ENCODE measurements around the gene EFS. TPM values are rescaled to one million over a fixed set of nuclear protein-coding genes. Genes with fewer than 3 reads are reported as not detected.

The EFS gene
- total and polyA plus RNA-seq, 9 donors, result 10.8 to 44.2 (median 29.2) TPM

DNA sequence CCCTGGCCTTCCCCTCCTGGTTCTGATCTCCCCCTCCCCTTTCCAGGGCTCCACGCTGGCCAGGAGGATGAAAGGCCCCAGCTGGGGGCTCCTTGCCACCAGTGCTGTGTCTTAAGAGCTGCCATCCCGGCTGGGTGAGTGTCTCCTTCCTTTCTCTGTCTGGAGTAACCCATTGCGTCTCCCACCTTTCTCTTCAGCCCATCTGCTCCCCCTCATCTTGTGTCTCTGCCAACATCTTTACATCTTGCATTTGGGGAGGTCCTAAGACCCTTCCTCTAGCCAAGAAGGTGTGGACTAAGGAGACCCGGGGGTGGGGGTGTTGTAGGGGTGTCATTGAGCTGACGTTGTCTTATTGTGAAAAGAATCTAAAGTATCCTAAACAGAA, 57.8 kb downstream of the EFS start:
- peak overlapping the region; percentile 67 for H3K4me3 ChIP-seq
- no peaks in the 10 kb centered on the region for H3K9me3 ChIP-seq
- DNase-seq, result no peak
- H3K27me3 ChIP-seq, result no peaks in the 10 kb centered on the region
- 2 to 3% (median 2%) methylated on average over 5 of the region's 5 CpGs for WGBS, 3 donors
- TF ChIP-seq, protein P1, sequence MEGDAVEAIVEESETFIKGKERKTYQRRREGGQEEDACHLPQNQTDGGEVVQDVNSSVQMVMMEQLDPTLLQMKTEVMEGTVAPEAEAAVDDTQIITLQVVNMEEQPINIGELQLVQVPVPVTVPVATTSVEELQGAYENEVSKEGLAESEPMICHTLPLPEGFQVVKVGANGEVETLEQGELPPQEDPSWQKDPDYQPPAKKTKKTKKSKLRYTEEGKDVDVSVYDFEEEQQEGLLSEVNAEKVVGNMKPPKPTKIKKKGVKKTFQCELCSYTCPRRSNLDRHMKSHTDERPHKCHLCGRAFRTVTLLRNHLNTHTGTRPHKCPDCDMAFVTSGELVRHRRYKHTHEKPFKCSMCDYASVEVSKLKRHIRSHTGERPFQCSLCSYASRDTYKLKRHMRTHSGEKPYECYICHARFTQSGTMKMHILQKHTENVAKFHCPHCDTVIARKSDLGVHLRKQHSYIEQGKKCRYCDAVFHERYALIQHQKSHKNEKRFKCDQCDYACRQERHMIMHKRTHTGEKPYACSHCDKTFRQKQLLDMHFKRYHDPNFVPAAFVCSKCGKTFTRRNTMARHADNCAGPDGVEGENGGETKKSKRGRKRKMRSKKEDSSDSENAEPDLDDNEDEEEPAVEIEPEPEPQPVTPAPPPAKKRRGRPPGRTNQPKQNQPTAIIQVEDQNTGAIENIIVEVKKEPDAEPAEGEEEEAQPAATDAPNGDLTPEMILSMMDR (IDR thresholded peaks at IDR 0.05), result no peak
- no peak for TF ChIP-seq EP300 (IDR thresholded peaks at IDR 0.05)
- TF ChIP-seq POLR2A (IDR thresholded peaks at IDR 0.05), result no peak
- H3K36me3 ChIP-seq, result no peaks in the 10 kb centered on the region
- intact Hi-C loops (cut with DNase I), result no loop called here
- peak overlapping the region; percentile 64 to 86 for H3K27ac ChIP-seq
- peaks cover 9% of the 10 kb centered on the region for H3K4me1 ChIP-seq (ENCODE audit: insufficient read depth)

DNA sequence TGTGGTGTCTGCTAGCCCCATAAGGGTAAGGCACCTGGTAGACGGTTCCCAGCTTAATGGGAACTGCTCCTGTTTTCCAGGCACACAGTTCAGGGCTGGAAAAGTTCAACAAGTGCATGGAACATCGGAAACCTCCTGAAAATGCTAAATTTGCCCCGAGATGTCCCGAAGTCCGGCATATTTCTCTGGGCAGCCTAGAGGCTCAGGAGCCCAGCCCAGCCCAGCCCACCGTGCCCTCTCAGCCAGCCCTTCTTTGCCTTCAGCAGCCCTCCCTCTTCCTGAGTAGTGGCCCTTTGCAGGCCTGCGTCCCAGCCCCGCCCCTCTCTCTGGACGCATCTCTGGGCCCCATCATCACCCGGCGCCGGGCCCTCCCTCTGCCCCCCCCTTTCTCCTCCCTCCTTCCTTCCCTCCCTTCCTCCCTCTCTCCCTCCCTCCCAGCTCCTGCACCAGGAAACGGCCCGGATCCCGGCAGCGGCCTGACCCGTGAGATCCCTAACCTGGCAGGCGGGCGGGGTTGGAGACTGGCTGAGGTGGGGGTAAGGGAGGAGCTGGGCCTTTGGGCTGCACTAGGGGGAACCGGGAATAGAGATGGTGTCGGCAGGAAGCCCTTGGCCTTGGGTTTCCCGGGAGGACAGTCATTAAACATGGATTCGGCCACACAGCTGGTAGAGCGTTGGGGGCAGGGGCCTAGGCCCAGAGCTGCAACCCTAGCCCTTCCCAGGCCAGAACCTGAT, 58.4 kb downstream of the EFS start, which contains the start of gene BCL2L2:
Gene BCL2L2 (plus strand): TSS at position 422 of the 734 bp plus-strand sequence. CDS start 935 bp downstream, outside the sequence.
- Histone ChIP-seq H3K27me3 (no peaks in the 10 kb centered on the region), H3K4me1 (ENCODE audit: insufficient read depth) (peaks cover 9% of the 10 kb centered on the region), H3K36me3 (no peaks in the 10 kb centered on the region), H3K4me3 (peak within 1 kb of the TSS; percentile 67), H3K27ac (peak within 1 kb of the TSS; percentile 66 to 86), H3K9me3 (no peaks in the 10 kb centered on the region)
- peak; percentile 92 to 95 (median 94) for DNase-seq
- peak; percentile 62 for TF ChIP-seq POLR2A (IDR thresholded peaks at IDR 0.05)
- TF ChIP-seq, protein P1 (IDR thresholded peaks at IDR 0.05), result no peak
- intact Hi-C loops (cut with DNase I), result no loop called here
- 0 to 1% (median 0%) methylated on average over 24 of the region's 24 CpGs for WGBS, 3 donors

MicroRNAs encoded within 50 kb of the gene (microRNA counts, 767-probe panel; counts per million panel counts)
- microRNA hsa-miR-208a, result 530 counts per million, percentile 78 among the panel's probes with 10 or more counts

Small RNA genes within 50 kb of the gene (microRNA-seq; reads per million reads assigned to microRNA genes)
- 0.63 to 11.7 (median 2.7) reads per million in 3 donors for gene MIR208A

Small RNA genes within 50 kb of the gene (small RNA-seq; reads per million reads assigned to genes)
- not detected for gene MIR208A

Other genes with a start within 250 kb of the EFS start
- not detected for gene CEBPE, start 245.9 kb downstream of the EFS start, total RNA-seq
- under 1 TPM in 1 of 2 donors, not detected in 1; 0.04 TPM for gene CEBPE, start 245.9 kb downstream of the EFS start, polyA plus RNA-seq
- gene SLC7A8, start 181.5 kb downstream of the EFS start, total RNA-seq, result 100 to 1,000 TPM in 3 of 7 donors, 10 to 100 TPM in 4; 51.1 to 161 (median 95.4) TPM
- gene SLC7A8, start 181.5 kb downstream of the EFS start, polyA plus RNA-seq, result 100 to 1,000 TPM in 1 of 2 donors, 10 to 100 TPM in 1; 45.9 to 104 TPM
- not detected for gene RNF212B, start 127.2 kb downstream of the EFS start, total RNA-seq
- not detected for gene RNF212B, start 127.2 kb downstream of the EFS start, polyA plus RNA-seq
- gene HOMEZ, start 79.0 kb downstream of the EFS start, total RNA-seq, result 10 to 100 TPM in 5 of 7 donors, 1 to 10 TPM in 2; 5.9 to 22.8 (median 13.4) TPM
- 10 to 100 TPM in 1 of 2 donors, 1 to 10 TPM in 1; 7.6 to 23.7 TPM for gene HOMEZ, start 79.0 kb downstream of the EFS start, polyA plus RNA-seq
- 10 to 100 TPM in 5 of 7 donors, 1 to 10 TPM in 2; 6.8 to 26.4 (median 21.2) TPM for gene PPP1R3E, start 62.3 kb downstream of the EFS start, total RNA-seq
- gene PPP1R3E, start 62.3 kb downstream of the EFS start, polyA plus RNA-seq, result 10 to 100 TPM; 10.7 to 17.3 TPM
- 10 to 100 TPM; 17.0 to 38.7 (median 29.1) TPM for gene BCL2L2, start 58.3 kb downstream of the EFS start, total RNA-seq
- 10 to 100 TPM; 31.7 to 36.0 TPM for gene BCL2L2, start 58.3 kb downstream of the EFS start, polyA plus RNA-seq
- 100 to 1,000 TPM in 5 of 7 donors, 10 to 100 TPM in 2; 37.2 to 164 (median 136) TPM for gene PABPN1, start 43.7 kb downstream of the EFS start, total RNA-seq
- 100 to 1,000 TPM in 1 of 2 donors, 10 to 100 TPM in 1; 93.4 to 117 TPM for gene PABPN1, start 43.7 kb downstream of the EFS start, polyA plus RNA-seq
- 10 to 100 TPM; 25.0 to 48.0 (median 38.5) TPM for gene SLC22A17, start 12.3 kb downstream of the EFS start, total RNA-seq
- 10 to 100 TPM in 1 of 2 donors, 1 to 10 TPM in 1; 8.9 to 32.7 TPM for gene SLC22A17, start 12.3 kb downstream of the EFS start, polyA plus RNA-seq
- gene IL25, start 7.6 kb upstream of the EFS start, total RNA-seq, result not detected
- gene IL25, start 7.6 kb upstream of the EFS start, polyA plus RNA-seq, result not detected
- under 1 TPM in 1 of 7 donors, not detected in 6; 0.48 TPM for gene CMTM5, start 11.9 kb upstream of the EFS start, total RNA-seq
- 1 to 10 TPM in 1 of 2 donors, under 1 TPM in 1; 0.16 to 1.1 TPM for gene CMTM5, start 11.9 kb upstream of the EFS start, polyA plus RNA-seq
- gene MYH6, start 43.1 kb upstream of the EFS start, total RNA-seq, result 1 to 10 TPM in 1 of 7 donors, under 1 TPM in 3, not detected in 3; 0.07 to 1.1 (median 0.74) TPM
- under 1 TPM in 1 of 2 donors, not detected in 1; 0.31 TPM for gene MYH6, start 43.1 kb upstream of the EFS start, polyA plus RNA-seq
- gene MYH7, start 70.5 kb upstream of the EFS start, total RNA-seq, result 1 to 10 TPM in 1 of 7 donors, under 1 TPM in 2, not detected in 4; 0.92 to 1.1 (median 0.96) TPM
- under 1 TPM in 1 of 2 donors, not detected in 1; 0.93 TPM for gene MYH7, start 70.5 kb upstream of the EFS start, polyA plus RNA-seq
- 10 to 100 TPM; 32.9 to 51.6 (median 38.4) TPM for gene NGDN, start 104.5 kb upstream of the EFS start, total RNA-seq
- gene NGDN, start 104.5 kb upstream of the EFS start, polyA plus RNA-seq, result 10 to 100 TPM; 48.5 to 57.5 TPM
- 1 to 10 TPM in 5 of 7 donors, under 1 TPM in 2; 0.48 to 2.3 (median 2.0) TPM for gene ZFHX2, start 186.6 kb upstream of the EFS start, total RNA-seq
- gene ZFHX2, start 186.6 kb upstream of the EFS start, polyA plus RNA-seq, result under 1 TPM; 0.34 to 0.63 TPM
- 10 to 100 TPM; 14.6 to 22.3 (median 19.6) TPM for gene THTPA, start 191.1 kb upstream of the EFS start, total RNA-seq
- 10 to 100 TPM; 11.5 to 11.9 TPM for gene THTPA, start 191.1 kb upstream of the EFS start, polyA plus RNA-seq
- 100 to 1,000 TPM in 3 of 7 donors, 10 to 100 TPM in 4; 76.3 to 129 (median 92.8) TPM for gene AP1G2, start 202.6 kb upstream of the EFS start, total RNA-seq
- 10 to 100 TPM; 32.0 to 80.4 TPM for gene AP1G2, start 202.6 kb upstream of the EFS start, polyA plus RNA-seq
- gene JPH4, start 213.6 kb upstream of the EFS start, total RNA-seq, result 10 to 100 TPM in 4 of 7 donors, 1 to 10 TPM in 3; 7.4 to 43.5 (median 10.1) TPM
- gene JPH4, start 213.6 kb upstream of the EFS start, polyA plus RNA-seq, result 10 to 100 TPM; 19.9 to 22.1 TPM

Measured in ovary (tissue), 9 donors.